Fibroblast of pulmonary artery (primary cell): ENCODE results near the gene GLYR1.

ENCODE experiments used
- DNase-seq: peaks from one replicate; pipeline ENCODE4 v3.0.0-alpha.2; 2010; ENCODE audit warnings: low read depth
- H3K4me3 ChIP-seq: replicated peaks from 2 replicates; pipeline ENCODE4 v1.5.1; 2011; ENCODE audit warnings: low read depth, mild to moderate bottlenecking, control low read depth, low read length, moderate library complexity
- TF ChIP-seq, protein P1 (sequence below): IDR thresholded peaks from 2 replicates; pipeline ENCODE4 v1.5.1; 2011; ENCODE audit warnings: mild to moderate bottlenecking, control low read depth, low read length, inconsistent platforms; ENCODE audit errors: missing control alignments

Gene GLYR1

GRCh38 chr16:4813251-4814003 lies 33.7 kb downstream of the GLYR1 start:
- H3K4me3 ChIP-seq, result no peak overlapping the region
- TF ChIP-seq, protein P1, sequence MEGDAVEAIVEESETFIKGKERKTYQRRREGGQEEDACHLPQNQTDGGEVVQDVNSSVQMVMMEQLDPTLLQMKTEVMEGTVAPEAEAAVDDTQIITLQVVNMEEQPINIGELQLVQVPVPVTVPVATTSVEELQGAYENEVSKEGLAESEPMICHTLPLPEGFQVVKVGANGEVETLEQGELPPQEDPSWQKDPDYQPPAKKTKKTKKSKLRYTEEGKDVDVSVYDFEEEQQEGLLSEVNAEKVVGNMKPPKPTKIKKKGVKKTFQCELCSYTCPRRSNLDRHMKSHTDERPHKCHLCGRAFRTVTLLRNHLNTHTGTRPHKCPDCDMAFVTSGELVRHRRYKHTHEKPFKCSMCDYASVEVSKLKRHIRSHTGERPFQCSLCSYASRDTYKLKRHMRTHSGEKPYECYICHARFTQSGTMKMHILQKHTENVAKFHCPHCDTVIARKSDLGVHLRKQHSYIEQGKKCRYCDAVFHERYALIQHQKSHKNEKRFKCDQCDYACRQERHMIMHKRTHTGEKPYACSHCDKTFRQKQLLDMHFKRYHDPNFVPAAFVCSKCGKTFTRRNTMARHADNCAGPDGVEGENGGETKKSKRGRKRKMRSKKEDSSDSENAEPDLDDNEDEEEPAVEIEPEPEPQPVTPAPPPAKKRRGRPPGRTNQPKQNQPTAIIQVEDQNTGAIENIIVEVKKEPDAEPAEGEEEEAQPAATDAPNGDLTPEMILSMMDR, result no peak
- no peak for DNase-seq

DNA sequence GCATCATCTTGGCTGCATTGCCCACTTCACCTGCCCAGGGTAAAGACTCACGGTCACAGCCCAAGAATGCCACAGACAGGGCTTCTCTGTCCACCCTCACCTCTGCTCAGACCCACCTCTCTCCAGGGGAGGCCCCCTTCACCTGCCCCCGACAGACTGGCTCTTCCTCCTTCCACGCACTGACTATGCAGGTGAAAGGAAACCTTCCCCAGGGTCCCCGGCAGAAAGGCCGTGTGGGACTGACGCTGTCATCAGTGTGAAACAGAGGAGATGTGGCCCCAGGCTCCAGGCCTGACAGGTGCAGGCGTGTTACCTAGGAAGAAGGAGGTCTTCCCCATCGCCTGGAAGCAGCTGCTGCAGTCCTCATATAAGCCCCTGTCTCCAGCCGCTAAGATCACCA lies 35.3 kb downstream of the GLYR1 start:
- TF ChIP-seq, protein P1, result no peak
- no peak overlapping the region for H3K4me3 ChIP-seq
- no peak for DNase-seq

DNA sequence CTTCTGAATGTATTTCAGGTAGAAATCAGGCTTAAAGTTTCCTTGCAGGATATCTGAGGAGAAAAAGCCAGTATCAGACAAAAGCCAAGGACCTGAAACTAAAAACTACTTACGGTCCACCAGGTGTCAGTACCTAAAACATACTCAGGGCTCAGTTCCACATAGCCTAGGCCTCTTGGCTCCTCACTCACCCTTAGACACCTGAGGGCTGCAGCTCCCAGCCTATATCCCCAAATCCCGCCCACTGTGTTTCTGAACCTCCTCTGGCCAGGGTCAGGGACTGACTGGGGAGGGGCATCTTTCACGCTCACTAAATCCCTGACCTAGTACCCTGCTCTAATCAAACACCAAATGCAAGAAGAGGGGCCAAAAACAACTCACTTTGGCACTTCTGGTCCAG lies 35.8 kb downstream of the GLYR1 start:
- H3K4me3 ChIP-seq, result no peak overlapping the region
- DNase-seq, result no peak
- TF ChIP-seq, protein P1, result no peak

GRCh38 chr16:4806280-4806679 lies 40.8 kb downstream of the GLYR1 start:
- no peak for DNase-seq
- no peak overlapping the region for H3K4me3 ChIP-seq
- TF ChIP-seq, protein P1, result no peak

GRCh38 chr16:4805231-4805630 lies 41.9 kb downstream of the GLYR1 start:
- H3K4me3 ChIP-seq, result no peak overlapping the region
- TF ChIP-seq, protein P1, result no peak
- peak; percentile 11 for DNase-seq

DNA sequence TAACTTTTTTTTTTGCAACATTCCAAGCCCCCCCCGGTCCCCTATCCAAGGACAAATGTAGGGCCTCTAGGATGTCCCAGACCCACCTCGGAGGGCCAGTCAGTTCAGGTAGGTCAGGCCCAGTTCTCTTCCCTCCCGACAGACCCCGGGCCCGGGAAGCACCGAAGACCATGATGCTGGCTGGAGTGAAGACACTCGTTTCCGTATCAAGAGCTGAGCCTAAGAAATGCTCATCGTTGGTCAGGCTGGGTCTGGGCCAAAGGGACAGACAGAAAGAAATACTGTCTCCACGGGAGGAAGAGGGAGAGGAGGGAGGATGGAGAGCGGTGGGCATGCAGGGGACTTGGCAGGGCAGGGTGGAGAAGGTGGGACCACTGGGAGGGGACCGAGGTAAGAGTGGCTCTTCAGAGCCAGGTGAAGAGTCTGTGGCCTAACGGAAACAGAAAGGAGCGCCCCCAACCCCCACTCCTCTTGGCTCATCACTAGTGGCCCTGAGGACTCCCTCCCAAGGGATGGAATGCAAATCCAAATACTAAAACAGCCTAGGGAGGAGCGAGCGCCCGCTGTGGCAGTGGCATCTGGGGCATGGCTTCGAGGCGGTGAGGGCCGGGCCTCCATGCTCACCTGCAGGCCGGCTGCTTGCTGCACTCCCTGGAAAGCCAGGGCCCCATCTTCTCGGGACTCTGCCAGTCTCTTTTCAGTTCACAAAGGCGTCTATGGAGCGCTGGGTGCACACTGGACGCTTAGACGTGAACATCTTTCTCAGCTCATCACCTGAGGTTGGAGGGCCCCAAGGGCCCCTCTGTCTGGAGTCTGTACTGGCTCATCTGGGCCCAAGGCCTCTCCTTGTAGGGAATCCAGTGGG lies 43.0 kb downstream of the GLYR1 start:
- DNase-seq, result no peak
- TF ChIP-seq, protein P1, result no peak
- no peak overlapping the region for H3K4me3 ChIP-seq
